Posterior vena cava (tissue), 2 donors: ENCODE data around the gene KCNQ1. TPM values are rescaled to one million over a fixed set of nuclear protein-coding genes. Genes with fewer than 3 reads are reported as not detected.
A peak's percentile ranks its signal among the peaks of the same experiment; 100 is the strongest.

Experiments used
- DNase-seq: peaks from one replicate; pipeline ENCODE4 v3.0.0-alpha.2; 2020; ENCODE audit warnings: low spot score
- intact Hi-C, 2 donors: fragments of 100-400 bp; cut with DNase I; formaldehyde crosslinking; loops; one replicate each; pipeline versions ENCODE4 v1.14.1 to v1.14.2; 2022 to 2023
- total RNA-seq, 2 donors: library from RNA; stranded (reverse); fragmentation: NEBNext Ultra II Directional; extraction: Animal tissue kit (Norgen Biotek cat#: 25700); gene quantifications; one replicate each; pipeline ENCODE4 v1.2.1, GENCODE V29; 2021
- donor health status: DM: yes; HTN: yes; CAD: no.
- donor health status: DM: yes; HTN: yes; CAD: no.

KCNQ1 gene
- total RNA-seq, 2 donors from 2014 or later: 4.7 to 7.2 TPM

DNA sequence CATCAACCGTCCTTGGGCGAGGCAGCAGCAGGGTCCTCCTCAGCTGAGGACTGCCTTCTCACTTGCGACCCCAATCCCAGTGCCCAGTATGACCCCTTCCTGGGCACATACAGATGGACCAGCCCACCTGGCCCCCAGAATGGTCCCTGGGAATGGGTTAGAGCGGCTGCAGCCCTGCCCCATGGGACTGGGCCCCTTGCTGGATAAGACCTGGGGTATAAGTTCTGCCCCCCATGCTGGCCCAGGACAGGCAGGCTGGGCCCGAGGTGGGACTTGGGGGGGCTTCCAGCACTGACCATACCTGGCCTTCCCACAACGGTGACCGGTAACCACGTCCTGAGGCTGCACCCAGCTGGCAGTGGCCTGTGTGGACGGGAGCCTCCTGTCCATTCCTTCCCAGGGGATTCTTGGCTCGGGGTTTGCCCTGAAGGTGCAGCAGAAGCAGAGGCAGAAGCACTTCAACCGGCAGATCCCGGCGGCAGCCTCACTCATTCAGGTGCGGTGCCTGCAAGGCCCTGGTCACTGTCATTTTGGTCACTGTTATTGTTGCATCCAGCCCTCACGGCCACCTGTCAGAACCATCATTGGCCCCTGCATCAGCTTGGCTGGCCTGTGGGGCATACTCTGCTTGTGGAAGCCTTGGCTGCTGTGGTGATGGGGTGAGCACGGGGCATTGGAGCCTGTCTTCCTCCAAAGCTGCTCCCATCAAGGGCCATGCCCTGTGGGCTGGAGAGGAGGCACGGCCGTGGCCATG, 140.2 kb downstream of the KCNQ1 start:
- intact Hi-C loops: loop anchor here in 1 of 2 donors (5.0 kb wide), 1 partner anchor 112 kb away; the partner anchor contains the start of gene KCNQ1OT1
- peak; percentile 54 for DNase-seq

DNA sequence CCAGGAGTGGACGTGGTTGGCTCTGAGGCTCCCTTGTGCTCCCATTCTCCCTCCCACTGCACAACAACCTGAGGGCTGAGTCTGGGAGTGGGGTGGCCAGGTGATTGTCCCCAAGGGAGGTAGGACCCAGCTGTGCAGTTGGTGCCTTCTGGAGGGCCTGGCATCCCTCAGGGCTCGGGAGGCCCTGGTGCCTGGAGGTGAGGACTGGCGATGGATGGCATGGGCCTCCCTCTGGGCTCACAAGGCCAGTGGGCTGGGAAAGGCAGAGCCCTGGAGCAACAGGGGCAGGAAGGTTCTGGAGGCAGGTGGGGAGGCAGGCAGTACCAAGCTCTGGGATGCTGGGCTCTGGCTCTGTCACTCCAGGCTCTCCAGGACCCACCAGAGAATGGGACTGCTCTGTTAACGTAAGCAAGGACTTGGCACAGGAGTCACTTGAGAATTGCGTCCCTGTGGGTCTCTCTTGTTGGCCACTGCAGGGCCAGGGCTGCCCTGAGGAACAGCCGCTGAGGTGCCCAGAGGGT, 140.8 kb downstream of the KCNQ1 start:
- DNase-seq: peak; percentile 67
- intact Hi-C loops: loop anchor here in 1 of 2 donors (5.0 kb wide), 1 partner anchor 112 kb away; the partner anchor contains the start of gene KCNQ1OT1

DNA sequence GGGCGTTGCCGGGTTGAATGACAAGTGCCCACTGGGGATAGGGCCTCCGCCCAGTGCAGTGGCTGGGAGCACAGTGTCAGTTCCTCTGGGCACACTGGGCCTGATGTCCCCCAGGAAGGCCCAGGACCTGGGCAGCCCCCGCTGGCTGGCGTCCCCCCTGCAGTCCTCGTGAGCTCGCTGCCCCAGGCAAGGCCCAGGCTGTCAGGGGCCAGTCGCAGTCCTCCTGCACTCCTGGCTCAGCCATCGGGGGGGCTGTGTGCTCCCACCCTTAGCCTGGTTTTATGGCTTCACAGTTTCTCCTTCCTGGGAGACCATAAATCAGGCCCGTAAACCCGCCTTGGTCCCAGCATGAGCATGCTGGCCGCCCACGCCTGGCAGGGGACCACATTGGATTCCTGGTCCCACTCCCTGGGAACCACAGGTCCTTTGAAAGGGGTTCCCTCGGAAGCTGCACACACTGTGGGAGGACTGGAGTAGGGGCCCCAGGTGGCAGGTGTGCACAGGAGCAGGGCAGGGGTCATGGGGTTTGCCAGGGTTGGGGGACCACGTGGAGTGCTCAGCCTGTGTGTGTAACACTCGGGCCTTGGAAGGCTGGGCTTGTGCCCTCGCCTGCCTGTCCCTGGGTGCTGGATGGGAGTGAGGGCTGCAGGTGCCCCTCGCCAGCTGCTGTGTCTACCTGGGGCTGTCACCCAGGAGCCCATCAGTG, 141.4 kb downstream of the KCNQ1 start:
- intact Hi-C loops: loop anchor here in 1 of 2 donors (5.0 kb wide), 1 partner anchor 111 kb away; the partner anchor contains the start of gene KCNQ1OT1
- DNase-seq: peak; percentile 72

DNA sequence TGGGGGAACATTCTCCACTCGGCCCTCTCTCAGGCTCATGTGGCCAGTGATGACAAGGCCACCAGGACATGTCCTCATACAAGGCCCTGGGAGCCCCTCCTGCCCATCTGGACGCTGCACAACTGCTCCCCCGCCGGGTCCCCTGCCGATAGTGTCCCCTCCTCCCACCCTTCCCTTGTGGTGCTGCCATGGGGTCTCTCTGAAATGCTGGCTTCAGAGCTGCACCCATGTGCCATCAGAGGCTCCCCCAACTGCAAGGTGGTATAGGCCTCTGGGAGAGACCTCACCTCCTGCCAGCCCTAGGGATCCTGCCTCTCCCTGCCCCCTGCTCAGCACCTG, 142.0 kb downstream of the KCNQ1 start:
- DNase-seq: no peak
- intact Hi-C loops: loop anchor here in 1 of 2 donors (5.0 kb wide), 1 partner anchor 111 kb away; the partner anchor contains the start of gene KCNQ1OT1

DNA sequence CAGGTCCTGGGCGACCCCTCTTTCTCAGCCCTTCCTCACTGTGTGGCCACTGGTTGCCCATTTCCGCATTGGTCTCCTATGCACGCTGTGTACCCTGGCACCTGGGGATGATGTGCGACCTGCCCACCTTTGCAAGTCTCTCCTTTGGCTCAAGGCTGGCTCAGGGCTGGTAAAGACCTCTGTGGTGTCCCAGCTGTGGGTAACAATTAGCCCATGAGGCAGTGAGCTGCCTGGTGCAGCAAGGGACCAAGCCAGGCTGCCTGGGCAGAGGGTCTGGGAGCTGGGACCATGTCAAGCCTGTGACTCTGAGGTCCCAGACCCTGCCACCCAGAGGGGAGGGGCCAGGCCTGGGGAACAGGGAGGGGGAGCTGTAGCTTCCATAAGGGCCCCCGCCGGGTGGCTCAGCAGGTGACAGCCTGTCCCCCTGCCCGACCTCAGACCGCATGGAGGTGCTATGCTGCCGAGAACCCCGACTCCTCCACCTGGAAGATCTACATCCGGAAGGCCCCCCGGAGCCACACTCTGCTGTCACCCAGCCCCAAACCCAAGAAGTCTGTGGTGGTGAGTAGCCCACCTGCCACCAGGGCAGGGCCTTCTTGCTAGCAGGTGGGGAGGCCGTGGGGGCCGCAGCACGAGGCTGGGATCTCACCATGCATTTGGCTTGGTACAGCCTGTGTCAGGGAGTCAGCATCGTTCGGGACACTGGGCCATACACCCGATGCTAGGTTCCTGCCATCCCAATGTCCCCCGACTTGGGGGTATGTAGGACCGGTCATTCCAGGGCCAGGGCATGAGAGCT, 142.5 kb downstream of the KCNQ1 start:
- DNase-seq: peak; percentile 79

DNA sequence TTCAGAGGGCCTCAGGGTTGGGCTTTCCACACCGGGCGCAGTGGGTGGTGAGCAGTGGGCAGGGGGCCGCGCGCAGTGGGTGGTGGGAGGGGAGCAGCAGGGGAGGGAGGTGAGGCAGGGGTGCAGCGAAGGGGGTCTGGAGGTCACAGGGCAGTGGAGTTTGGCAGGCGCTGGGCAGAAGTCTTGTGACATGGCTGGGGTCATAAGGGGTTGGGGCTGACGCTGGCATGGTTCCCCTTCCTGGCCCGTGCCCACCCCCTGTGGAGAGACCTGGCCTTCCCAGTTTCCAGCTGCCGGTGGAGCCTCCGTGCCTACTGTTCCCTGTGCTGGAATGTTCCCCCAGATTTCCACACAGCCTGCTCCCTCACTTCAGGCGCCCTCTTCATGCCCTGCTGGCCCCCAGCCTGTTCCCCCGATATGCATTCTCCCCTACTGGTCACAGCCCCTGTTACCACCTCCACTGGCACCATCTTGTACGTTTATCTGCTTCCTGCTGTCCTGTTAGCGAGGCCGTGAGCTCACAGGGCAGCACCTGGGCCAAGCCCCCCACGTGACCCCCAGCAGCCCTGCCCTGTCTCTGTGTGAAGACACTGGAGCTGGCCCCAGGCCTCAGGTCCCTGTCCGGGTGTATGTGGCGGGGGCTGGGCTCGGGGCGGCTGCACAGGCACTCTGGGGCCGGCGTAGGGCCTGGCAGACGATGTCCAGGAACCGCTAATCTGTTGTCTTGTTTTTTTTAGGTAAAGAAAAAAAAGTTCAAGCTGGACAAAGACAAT, 143.4 kb downstream of the KCNQ1 start:
- intact Hi-C loops: loop anchor here in 1 of 2 donors (5.0 kb wide), 1 partner anchor 109 kb away; the partner anchor contains the start of gene KCNQ1OT1
- DNase-seq: peak; percentile 79

More for the DNA sequence above, 142.5 kb downstream of the KCNQ1 start:
- intact Hi-C loops: loop anchor here in 1 of 2 donors (5.0 kb wide), 1 partner anchor 110 kb away; the partner anchor contains the start of gene KCNQ1OT1

DNA sequence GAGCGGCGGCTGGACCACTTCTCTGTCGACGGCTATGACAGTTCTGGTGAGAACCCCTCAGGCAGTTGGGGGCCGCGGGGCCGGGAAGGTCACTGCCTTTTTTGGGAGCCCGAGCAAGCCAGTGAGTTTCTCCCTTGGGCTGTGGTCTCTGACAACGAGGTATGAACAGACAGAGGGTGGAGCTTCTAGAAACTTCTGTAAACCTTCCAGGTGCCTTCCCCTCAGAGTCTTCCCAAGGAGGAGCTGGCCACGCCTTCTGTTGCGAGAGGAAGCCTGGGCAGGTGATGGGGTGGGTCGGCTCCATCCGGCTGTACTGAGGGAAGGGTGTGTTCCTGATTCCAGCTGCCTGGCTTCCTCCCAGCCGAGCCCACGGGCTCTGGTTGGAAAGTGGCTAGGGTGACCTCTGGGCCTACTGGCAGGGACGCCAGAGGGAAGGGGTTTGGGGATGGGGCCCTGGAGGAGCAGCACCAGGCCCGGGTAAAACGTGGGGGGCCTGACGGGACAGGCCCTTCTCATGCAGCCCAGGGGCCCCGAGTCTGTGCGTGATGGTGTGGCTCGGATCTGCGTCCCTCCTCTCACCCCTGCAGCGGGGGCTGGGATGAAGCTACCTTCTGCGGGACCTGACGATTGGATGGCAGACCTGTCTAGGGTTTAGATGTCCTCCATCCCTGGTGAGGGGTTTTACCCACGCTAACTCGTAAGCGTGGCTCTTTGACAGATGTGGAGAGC, 144.2 kb downstream of the KCNQ1 start:
- DNase-seq: no peak
- intact Hi-C loops: loop anchor here in 1 of 2 donors (5.0 kb wide), 1 partner anchor 108 kb away; the partner anchor contains the start of gene KCNQ1OT1

DNA sequence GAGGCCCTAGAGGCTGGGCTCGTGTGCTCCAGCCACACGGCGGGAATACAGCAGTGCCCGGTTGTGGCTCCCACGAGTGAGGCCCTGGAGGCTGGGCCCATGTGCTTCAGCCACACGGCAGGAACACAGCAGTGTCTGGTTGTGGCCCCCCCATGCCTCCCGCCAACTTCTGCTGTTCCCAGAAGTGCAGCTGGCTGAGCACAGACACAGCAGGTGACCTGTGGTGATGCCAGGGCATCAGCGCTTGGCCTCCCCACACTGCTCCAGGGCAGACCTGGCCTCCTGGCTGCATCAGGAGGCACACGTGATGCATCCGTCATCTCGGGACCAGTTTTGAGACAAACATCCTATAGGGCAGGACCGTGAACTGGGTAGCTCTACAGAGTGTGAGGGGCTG, 144.7 kb downstream of the KCNQ1 start:
- peak; percentile 73 for DNase-seq
- intact Hi-C loops: loop anchor here in 1 of 2 donors (5.0 kb wide), 1 partner anchor 108 kb away; the partner anchor contains the start of gene KCNQ1OT1

DNA sequence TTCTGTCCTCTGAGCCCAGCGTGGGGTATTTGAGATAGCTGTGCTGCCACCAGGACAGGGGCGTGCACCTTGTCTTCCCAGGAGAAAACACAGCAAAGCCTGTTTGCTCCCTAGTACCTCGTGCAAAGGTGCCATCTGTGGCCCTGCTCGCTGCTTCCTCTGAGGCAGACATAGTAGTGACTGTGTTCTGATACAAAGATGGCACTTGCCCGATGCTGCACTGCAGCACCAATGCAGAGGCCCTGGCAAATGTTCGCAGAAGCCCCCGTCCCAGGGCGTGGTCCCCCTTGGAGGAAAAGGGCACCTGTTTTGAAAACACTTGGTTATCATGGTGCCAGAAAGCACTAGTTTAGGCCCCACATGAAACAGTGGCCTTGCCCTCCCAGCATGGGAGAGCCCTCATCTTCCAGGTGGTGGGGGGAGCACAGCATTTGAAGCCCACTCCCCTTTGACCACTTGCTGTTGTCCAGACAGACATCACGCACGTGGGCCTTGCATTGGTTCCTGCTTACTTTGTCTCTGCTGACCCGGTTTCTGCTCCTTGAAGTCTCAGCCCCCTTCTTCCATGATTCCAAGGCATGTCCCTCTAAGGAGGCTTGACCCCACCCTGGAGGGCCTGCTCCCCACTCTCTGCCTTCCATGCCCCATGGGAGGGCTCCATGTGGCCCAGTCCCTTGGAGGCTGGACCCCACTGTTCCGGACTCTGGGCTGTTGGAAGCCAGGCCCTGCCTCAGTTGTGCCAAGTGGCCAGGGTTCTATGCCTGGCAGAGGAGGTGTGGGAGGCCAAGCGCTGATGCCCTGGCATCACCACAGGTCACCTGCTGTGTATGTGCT, 145.5 kb downstream of the KCNQ1 start:
- DNase-seq: peak; percentile 70
- intact Hi-C loops: no loop called here

DNA sequence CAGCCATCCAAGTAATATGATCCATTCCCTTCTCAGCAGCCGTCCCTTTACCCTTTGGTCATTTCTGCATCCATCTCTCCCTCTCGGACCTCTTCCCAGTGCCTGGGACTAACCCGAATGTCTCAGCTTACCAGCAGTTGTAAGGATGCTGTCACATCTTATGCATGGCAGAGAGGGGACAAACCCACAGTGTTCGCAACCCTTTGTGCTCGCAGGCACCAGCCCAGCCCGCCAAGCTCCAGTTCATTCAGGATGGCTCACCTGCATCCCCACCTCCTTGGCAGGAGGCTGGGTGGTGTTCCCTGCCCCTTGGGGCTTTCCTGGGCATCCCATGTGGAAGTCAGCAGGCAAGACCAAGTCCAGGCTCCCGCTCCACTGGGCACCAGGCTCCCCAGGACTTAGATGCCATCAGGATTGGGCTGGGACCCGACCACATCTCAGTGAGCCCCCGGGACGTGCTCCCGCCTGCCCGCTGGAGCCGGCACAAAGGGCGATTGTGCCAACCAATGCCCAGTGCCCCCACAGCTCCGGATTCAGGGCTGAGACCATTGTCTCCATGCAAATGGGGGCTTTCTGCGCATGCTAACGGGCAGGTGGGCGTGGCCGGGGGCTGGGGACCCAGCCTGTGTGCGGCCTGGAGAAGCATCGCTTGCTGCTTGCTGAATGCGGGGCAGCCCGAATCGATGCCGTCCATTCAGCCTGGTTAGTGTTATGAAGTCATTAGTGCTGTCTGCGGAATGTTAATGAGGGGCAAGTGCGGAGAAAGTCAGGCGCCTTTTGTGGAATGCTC, 146.4 kb downstream of the KCNQ1 start:
- DNase-seq: no peak
- intact Hi-C loops: no loop called here

DNA sequence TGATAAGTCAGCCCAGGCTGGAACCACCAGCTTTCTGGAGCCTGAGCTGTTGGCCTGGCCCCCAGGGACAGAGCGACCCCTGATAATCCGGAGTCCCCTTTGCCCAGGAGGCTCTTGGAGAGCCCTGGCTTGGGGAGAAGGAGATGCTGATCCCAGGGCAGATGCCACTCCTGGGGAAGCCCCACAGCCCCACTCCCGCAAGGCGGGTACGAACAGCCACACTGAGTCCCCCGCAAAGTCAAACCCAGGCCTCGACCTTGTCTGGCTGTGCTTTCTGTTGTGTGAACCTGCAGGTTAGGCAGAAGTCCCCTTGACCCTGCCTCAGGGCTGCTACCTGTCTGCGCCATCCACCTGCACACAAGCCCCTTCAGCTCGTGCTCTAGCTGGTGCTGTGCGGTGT, 147.0 kb downstream of the KCNQ1 start:
- intact Hi-C loops: no loop called here
- DNase-seq: peak; percentile 75

DNA sequence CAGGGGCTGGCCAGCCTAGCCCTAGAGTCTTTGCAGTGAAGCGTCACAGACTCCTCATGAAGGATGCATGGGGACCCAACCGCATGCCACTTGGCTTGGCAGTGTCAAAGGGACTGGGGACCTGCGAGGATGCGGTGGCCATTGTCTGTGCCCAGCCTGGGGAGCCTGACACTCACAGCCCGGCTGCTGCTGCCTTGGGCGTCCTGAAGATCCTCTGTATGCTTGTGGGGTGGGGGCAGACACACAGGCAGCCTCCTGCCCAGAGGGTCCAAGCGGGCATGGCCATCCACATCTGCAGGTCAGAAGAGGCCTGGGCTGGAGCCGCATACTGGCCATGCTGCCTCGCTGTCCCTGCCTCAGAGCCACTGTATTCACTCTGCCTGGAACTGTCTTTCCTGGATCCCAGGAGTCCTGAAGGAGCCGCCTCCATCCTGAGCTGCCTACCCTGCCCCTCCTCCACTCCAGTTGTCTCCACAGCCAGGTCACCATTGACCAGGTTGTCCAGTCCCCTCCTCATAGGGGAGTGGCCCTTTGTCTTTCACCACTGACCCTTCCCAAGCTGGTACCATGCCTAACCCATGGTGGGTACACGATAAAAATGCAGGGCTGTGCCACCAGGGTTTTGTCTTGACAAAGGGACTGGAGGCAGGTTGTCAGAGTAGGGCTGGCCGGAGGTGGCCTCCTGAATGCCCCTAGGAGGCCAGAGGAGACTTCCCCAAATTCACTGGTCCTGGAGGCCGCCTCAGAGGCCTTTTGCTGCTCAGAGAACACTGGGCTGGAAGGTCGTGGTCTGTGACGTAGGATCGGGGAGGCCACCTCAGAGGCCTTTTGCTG, 148.0 kb downstream of the KCNQ1 start:
- DNase-seq: no peak
- intact Hi-C loops: no loop called here

DNA sequence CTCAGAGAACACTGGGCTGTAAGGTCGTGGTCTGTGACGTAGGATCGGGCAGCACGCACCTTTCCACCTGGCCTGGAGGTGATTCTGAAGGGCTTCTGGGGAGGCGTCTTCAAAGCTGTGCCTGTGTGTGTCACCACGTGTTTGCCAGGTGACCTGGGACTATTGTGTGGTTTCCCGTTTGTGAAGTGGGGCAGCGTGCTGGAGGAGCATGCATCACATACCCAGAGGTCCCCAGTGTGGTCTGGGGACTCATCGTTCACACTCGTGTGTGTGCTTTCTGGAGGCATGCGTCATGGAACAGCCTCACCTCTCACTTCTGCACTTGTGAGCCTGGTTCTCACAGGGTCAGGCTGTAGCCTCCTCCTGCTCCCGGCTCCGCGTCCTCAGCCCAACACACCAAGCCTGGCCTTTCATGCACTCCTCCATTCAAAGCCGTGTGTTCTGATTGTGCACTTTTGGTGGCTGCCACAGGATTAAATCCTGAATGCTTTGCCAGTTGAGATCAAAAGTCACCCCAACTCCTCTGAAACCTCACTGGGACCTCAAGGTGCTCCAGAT, 148.7 kb downstream of the KCNQ1 start:
- intact Hi-C loops: no loop called here
- DNase-seq: no peak

DNA sequence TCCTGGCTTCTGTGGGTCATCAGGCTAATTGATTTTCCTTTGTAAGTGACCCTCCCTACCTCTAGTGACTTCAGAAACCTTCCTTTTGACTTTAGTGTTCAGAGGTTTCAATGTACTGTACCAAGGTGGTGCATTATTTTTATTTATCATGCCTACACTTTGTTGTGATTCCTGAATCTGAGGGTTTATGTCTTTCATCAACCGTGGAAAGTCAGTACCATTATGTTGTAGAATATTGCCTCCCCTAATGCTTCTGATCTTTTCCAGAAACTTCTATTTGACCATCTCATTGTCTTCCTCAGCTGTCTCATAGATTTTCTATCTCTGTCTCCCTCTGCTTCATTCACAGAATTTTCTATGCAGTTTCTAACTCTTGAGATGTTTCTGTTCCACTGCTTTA, 149.5 kb downstream of the KCNQ1 start:
- intact Hi-C loops: no loop called here
- DNase-seq: no peak

DNA sequence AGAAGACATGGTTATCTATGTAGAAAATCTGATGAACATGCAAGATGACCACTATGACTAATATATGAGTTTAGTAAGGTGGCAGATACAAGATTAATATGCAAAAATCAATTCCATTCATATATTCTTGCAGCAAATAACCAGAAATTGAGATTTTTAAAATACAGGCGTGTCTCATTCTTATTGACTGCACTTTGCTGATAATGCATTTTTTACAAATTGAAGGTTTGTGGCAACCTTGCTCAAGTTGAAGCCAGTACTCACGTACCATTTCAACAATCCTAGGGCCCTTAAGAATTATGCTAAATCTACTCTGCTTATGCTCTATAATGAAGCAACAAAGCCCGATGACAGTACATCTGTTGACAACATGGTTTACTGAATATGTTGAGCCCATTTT, 150.4 kb downstream of the KCNQ1 start:
- intact Hi-C loops: no loop called here
- no peak for DNase-seq
